HG03342 (cell line): ENCODE results near the gene FILIP1.

Source experiments
- ATAC-seq: cut with Tn5 transposase; IDR thresholded peaks from one replicate; pipeline ENCODE4 v1.9.1; 2021; ENCODE audit warnings: mild to moderate bottlenecking, moderate library complexity; ENCODE audit not compliant: unreplicated experiment

Gene FILIP1

DNA sequence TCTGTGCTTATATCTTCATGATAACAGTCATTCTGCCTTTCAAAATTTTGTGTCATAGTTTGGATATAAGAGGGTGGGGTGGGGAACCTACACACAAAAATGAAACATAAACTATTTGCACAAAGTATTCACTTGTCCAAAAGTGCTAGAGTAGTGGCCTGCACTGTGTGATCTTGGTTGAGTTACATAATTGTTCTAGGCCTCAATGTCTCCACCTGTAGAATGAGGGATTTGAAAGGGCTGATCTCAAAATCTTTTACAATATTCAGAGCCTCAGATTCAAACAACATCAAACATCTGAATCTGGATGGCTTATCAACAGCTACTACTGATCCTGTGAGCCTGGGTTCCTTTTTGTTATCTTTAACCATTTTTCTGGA, 144.7 kb downstream of the FILIP1 start:
- no peak for ATAC-seq

DNA sequence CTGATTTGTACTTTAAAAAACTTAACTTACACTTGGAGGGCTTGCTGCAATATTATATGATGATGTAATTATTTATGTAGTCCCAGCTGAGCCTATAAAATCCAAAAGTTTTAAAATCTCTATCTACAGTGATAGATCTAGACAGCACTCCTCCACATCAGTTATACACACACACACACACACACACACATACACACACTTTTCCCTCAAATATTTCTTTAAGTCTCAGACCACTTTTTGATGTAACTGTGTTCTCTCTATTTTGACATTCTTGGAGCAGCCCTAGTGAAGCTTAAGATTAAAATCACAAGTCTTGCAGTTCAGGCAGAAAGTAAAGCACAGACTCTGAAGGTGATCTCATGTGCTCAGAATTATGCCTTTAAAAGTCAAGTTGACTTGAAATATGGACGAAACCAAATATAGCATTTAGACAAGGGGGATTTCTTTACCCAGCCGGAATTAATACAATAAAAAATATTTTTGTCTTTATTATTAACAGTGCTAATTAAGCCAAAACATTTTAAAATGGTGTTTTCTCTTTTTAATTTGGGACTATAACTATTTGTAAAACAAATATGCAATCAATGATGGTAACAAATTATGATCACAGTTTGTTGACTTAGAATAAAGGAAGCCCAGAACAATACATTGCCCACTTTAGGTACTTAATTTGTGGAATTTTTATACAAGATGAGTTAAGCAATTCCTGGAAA, 145.5 kb downstream of the FILIP1 start:
- ATAC-seq: no peak

DNA sequence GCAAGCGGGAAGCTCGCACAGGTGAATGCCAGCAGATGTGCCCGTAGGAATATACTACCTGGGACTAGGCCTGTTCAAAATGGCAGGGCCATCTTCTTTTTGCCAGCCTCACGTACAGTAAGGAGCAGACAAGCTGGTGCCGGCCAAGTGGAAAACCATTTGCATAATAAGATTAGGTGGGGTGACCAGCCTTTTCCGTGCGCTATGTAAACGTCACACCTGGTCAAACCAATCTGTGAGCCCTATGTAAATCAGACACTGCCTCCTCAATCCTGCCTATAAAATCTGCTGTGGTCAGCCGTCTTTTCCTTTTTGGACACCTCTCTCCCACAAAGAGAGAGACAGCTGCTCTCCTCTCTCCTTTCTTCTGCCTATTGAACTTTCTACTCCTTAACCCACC, 148.2 kb downstream of the FILIP1 start:
- ATAC-seq: no peak

DNA sequence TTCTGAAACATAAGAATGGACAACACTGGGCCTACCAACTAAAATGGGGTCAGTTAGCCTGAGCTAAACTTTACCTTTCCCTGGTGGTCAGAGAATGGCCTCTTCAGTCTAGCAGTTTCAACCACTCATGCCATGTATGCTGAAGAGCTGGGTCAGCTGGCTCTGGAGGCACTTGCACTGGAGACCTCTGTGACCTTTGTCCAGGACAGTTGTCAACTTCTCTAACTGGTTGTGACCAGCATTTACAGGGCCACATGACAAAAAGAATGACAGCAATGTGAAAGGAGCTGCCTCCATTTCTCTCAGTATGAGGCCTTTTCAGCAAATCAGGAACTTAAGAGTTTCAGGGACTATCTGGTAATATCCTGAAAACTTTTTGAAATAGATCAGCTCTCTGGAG, 149.1 kb downstream of the FILIP1 start:
- ATAC-seq: no peak

DNA sequence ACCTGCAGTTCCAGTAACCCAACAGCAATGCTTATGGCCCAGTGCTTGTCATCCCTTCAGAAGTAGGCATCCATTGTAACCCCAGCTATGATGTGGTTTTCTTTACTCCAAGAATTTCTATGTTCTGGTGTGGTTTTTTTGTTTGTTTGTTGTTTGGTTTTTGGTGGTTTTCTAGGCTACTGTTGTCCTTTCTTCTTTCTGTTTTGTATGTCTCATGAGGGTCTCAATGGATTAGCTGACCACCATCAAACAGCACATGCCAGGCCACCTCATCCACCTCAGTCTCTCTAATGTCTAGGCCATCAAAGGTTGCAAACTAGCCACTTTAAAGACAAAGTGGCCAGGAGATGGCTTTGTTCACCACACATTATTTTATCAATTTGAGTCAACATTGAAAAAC, 149.6 kb downstream of the FILIP1 start:
- ATAC-seq: no peak

DNA sequence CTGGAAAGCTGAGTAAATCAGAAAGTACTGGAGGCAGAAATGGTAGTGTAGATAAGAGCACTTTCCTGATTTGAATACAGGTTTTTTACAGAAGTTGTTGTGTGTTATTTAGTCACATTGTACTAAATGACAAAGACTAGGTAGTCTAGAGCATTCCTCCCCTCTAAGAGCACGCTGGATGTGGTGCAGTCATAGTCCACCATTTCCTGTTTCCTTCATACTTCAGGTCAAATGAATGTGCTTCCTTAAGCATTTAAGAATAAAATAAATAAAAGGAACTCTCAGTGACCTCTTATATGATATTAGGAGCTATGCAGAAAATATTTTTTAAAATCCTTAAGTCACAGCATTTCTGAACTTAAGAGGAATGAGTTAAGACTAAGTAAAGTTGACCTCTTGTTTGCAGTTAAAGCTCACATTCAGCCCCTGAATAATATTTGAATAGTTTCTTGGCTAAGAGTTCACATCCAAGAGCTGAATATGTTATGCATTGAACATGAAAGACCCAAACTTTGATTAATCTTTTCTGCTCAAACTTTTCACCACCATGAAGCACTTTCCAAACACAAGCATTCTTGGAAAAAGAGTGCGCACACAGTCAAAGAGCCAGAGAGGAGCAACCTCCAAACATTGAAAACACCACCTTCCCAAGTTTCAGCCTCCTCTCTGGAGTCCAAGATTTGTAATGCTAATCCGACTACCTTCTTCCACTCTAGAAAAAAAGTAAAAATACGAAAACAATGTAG, 155.6 kb downstream of the FILIP1 start:
- ATAC-seq: no peak

DNA sequence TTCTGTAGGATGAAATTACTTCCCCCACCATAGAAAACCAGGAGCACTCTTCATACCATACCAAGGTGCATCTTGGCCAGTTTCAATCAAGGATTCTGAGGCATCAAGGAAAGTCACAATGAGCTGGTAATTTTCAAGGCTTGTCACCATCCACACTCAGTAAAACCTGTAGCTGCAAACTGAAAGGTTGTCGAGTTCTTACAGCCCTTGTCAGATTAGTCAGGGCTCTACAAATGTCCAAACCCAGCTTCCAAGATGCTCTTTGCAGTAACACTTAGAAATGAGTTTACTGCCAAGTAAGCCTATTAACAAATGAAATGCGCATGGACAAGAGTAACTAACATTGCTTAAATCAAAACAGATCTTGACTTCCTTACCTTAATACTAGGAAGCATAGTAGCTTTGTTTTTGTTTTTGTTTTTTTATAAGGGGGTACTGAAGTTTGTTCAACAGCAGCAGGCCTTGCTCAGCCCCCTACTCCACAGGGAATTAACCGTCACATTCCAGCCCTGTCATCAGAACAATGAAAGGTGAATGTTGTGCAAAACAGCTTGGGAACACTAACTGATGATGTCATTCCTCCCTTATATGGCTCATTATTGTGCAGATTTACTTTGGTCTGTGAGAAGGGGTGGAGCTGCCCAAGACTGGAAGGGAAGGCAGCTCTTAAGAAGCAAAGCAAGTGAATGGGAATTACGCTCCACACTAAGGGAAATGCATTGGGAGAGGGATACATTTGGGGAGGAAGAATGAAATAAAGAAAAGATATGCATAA, 159.1 kb downstream of the FILIP1 start:
- no peak for ATAC-seq

DNA sequence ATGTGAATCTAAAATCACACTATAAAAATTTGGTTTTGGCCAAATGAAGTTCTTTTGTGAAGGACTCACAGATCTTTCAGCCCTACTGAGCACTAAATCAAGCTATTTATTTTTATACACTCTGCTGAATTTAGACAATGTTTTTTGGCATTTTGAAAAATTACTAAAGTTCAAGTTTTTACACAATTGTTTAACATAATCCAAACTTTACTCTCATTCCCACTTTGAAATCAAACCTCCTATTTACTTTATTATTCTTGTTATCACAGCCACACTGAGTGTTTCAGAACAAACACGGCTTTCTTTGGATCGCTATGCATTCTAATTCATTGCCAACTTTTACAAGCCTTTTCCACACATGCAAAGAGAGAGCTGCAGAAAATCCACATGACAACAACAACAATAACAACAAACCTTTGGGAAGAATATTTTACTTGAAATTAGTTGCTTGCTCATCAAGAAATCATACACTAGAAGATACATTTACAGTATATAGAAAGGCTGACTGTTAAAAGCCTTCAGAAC, 159.9 kb downstream of the FILIP1 start:
- no peak for ATAC-seq

DNA sequence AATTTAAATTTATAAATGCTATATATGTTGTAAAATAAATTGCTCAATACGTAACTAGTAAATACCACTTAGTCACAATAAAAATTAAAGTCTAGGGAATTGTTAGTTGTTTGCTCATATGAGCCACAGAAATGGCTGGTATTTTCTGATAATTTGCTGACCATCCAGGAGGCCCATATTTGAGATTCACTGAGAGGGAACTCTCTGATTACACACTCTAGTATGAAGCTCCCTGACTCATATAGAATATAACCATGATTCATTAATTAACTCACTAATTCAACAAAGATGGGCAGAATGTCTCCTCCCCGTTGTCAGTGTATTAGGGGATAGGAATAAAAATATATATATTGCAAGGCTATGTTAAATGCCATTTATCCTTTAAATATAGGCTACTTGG, 162.4 kb downstream of the FILIP1 start:
- no peak for ATAC-seq

DNA sequence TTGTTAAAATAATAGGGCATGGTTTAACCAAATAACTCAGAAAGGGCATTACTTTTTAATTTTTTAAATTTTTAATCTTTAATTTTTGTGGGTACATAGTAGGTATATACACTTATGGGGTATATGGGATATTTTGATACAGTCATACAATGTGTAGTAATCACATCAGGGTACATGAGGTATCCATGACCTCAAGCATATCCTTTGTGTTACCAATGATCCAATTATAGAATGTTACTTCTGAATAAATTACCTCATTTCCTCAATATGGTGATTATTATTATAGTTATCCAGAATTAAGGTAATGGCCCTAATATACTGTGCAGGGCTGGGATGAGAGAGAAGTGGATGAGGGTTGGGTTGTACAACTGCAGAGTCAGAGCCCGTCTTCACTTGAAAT, 163.9 kb downstream of the FILIP1 start:
- ATAC-seq: no peak

DNA sequence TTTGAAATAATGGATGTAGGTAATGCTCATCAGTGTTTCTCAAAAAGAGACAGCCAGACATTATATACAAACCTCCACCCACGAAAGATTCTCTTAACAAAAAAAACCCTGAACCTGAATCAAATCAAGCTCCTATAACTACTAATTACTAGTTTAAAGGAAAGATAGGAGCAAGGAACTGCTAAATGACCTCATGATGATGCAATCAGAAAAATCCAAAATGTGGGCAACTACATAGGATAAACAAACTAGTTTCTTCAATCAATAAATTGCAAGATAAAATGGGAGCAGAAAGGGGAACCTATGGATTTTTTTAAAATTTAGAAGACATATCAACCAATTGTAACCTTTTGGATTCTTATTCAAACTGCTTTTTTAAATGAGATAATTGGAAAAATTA, 165.8 kb downstream of the FILIP1 start:
- no peak for ATAC-seq

DNA sequence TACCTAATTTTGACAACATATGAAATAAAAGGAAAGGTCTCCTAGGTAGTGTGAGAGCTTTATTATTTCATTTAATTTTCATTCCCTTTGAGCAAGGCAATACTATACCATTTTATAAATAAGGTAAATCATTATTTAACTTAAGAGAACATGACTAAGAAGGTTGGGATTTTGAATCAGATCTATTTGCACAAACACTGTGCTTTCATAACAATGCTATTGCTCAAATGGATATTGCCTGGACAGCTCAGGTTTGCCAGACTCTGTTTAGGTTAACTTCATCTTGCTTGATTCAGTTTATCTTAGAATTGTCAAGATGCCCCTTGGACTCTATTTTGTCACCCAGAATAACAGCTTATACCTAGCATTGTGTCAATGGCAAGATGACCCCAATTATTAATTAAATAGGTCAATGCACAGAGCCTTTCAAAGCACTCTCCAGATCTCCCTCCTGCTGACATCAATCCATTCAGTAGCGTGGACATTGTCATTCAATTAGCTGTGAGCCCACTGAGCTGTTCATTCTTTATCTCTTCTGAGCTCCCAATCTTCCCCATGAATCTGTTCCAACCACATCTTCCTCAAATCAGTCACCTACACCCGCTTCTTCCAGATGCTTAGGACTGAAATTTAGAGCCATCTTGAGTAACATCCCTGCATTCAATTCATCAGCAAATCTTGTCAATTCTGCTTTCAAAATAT, 166.9 kb downstream of the FILIP1 start:
- no peak for ATAC-seq

DNA sequence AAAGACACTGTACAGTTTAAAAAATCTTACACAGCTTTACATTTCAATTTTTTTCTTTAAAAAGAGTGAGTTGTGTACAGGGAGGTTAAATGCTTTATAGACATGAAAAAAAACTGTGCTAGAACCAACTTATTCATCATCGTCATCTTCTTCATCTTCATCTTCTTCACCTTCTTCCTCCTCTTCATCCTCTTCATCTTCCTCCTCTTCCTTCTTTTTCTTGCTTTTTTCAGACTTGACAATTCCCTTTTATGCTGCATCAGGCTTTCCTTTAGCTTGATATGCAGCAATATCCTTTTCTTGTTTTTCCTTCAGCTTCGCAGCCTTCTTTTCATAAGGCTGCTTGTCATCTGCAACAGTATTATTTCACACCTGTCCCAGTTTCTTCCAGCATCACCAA, 174.7 kb downstream of the FILIP1 start:
- no peak for ATAC-seq

DNA sequence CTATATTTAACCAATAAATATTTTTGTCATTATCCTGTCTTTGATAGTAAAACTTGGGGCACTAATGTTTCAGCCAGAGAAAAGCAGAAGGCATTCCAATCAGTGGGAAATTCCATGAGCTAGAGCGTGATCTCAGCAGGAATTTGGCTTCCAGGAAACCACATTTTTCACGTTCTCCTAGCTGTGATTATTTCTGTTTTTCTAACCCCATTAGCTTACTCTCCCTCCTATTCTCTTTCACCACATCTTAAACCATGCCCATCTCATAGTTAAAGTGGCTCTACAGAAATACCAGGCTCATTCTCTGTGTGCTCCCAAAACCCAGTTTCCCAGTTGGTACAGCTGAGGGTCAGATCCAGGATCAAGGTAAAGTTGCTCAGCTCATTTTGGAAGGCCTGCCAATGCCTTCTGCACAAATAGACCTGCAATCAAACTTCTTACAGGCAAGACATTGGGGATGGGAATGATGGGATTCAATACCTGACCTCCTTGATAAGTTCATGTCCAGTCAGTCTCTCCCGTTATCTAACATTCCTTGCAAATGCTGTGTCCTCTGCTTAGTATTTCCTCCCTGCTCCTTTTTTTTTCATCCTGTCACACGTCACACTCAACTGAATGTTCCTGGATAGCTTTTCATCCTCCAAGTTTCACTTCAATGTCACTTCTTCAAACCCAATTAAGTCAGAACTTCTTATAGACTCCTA, 175.9 kb downstream of the FILIP1 start:
- no peak for ATAC-seq

DNA sequence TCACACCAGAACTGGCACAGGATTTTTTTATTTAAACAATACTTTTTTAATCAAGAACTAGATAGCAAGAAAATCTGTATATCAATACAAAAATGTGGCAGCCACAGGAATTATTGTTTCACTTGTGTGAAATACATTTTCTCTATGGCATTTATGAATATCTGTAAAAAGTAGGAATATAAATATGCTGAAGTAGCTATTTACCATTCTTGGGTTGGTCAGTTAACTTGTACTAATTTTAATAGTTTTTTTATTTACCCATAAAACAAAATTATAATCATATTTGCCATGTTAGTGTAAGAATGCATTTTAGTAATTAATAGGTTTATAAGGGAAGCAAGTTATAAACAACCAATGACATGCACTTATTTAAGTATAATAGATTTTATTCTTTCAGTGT, 177.6 kb downstream of the FILIP1 start:
- ATAC-seq: no peak

DNA sequence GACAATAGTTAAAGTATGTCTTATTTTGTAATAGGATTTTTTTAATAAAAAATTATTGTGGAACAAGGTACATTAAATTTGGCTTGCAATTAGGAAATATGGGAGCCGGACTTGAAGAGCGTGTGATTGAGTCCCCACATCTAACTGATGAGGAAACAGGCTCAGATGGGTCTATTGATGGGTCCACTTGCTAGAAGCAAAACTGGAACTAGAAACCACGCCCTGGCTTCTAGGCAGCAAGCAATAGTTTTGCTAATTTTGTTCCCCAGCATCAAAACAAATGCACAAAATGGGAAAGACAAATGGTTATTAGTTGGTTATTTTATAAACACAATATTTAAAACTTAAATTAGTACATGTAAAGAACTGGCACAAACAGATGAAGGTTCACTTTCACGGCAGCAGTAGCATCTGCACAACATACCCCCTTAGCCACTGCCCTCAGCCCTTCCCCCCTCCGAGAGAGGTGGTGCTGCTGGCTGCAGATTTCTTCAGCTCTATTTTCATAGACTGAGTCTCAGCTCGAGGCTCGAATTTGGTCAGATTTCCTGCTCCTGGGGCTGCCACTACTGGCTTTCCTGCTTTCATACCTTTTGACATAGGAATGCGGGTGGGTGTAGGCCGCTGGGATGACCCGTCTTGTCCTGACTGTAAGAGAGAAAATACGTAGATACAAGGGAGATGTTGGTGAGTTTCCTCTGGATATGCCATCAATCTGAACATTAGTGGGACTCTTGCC, 185.2 kb downstream of the FILIP1 start:
- ATAC-seq: no peak

DNA sequence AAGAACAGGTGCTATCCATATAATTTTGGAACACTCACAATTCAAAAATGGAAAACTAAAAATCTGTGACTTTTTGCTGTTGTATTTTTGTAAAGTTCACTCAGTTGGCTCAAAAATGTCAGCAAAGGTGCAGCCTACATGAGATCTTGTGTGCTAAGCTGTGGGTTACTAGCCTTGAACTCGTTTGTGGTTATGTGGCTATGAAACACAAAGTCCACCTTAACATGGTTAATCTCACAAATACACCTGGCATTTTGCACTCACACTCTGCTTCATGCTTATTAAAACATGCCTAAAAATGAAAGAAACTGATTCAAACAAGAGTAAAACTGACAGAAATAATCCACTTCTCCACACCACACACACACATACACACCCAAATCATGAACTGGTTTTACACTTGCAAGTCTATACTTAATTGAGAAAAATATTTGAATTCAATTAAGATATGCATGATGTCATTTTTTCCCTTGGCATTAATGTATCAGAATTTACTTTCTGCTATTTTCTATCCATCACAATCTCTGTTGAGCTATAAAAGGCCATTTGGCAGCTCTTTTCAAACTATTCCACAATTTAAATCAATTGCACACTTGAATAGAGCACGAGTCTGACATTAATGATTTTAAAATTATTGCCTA, 186.1 kb downstream of the FILIP1 start:
- ATAC-seq: no peak

DNA sequence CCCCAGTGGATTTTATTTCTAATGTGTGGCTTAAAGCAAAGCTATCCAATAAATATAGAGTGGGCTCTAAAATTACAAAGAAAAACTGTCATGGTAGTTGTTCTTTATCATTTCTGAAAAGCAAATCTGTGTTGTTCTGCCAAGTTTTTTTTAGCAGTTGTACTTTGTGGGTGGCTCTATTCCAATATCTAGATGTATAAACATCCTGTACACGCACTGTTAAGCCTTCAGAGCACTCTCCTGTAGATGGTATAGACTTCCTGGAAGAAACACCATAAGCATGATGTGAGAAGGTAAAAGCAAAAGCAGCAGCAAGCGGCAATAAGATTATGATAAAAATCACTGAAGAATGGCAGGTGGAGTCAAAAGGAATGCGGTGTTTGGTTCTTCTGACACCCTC, 187.5 kb downstream of the FILIP1 start:
- ATAC-seq: no peak

DNA sequence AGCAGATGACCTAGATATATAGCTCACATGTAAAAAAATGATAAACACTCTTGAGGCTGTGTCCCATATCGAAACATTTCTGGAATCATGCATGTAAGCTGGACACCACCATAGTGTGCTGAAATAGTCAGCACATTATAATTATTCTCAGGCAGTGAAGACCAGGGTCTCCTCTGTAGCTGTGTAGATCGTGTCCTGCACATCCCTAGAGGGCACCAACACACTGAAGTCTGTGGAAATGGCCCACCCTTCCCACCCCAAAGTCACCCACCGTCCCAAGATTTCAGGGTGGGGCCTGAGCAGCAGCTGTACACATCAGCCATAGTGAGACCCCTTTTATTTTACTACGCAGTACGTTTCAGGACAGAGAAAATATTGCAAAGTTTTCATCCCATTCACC, 188.0 kb downstream of the FILIP1 start:
- no peak for ATAC-seq
